Activated CD4-positive, alpha-beta memory T cell treated with anti-CD3 and anti-CD28 coated beads, Interleukin-2, amount 10 ng/mL, durations not matched to agents 7 days and 5 days (primary cell): ENCODE data around the gene PRKG1. TPM values are rescaled to one million over a fixed set of nuclear protein-coding genes. Genes with fewer than 3 reads are reported as not detected.

Experiments used
- CTCF ChIA-PET: fragments of 350-600 bp; sonication (Branson Sonifier 250); formaldehyde crosslinking; loops from one replicate; lab custom pipeline; 2021; ENCODE audit warnings: antibody characterized with exemption, inconsistent platforms; lab: Charles Lee
- POLR2A ChIA-PET: fragments of 350-600 bp; sonication (Branson Sonifier 250); formaldehyde crosslinking; loops from one replicate; lab custom pipeline; 2021; ENCODE audit warnings: antibody characterized with exemption; lab: Charles Lee
- DNase-seq: peaks from one replicate; pipeline ENCODE4 v3.0.0-alpha.2; 2020
- H3K27ac Mint-ChIP-seq: one replicate; pipeline ENCODE4 v1.8.0; 2021; ENCODE audit warnings: mild to moderate bottlenecking, mixed read lengths
- H3K27me3 Mint-ChIP-seq: one replicate; pipeline ENCODE4 v1.8.0; 2021; ENCODE audit warnings: mixed read lengths
- H3K36me3 Mint-ChIP-seq: one replicate; pipeline ENCODE4 v1.8.0; 2021; ENCODE audit warnings: low read depth, mixed read lengths
- H3K4me1 Mint-ChIP-seq: one replicate; pipeline ENCODE4 v1.8.0; 2021; ENCODE audit warnings: mixed read lengths
- H3K4me3 Mint-ChIP-seq: one replicate; pipeline ENCODE4 v1.8.0; 2021; ENCODE audit warnings: mild to moderate bottlenecking, mixed read lengths
- H3K9me3 Mint-ChIP-seq: one replicate; pipeline ENCODE4 v1.8.0; 2021; ENCODE audit warnings: mixed read lengths
- total RNA-seq, 2 experiments: library from RNA; stranded (reverse); gene quantifications; one replicate each; pipeline ENCODE4 v1.2.3, GENCODE V29; 2021

The PRKG1 gene
- total RNA-seq, 2 experiments from 2014 or later: not detected

GRCh38 chr10:51651063-51651462 is 576.8 kb downstream of the PRKG1 start:
- CTCF ChIA-PET: no interaction called here
- no peaks in the 10 kb centered on the region for H3K36me3 Mint-ChIP-seq

GRCh38 chr10:51653025-51653424 is 578.7 kb downstream of the PRKG1 start:
- no peak for DNase-seq
- no peaks in the 10 kb centered on the region for H3K9me3 Mint-ChIP-seq
- POLR2A ChIA-PET: no interaction called here
- no peak overlapping the region for H3K27ac Mint-ChIP-seq
- H3K4me1 Mint-ChIP-seq: no peaks in the 10 kb centered on the region
- peaks cover 3% of the 10 kb centered on the region for H3K27me3 Mint-ChIP-seq
- CTCF ChIA-PET: no interaction called here
- H3K4me3 Mint-ChIP-seq: no peak overlapping the region
- no peaks in the 10 kb centered on the region for H3K36me3 Mint-ChIP-seq

More at GRCh38 chr10:51651063-51651462, 576.8 kb downstream of the PRKG1 start:
- H3K9me3 Mint-ChIP-seq: no peaks in the 10 kb centered on the region
- no peak overlapping the region for H3K4me3 Mint-ChIP-seq
- DNase-seq: no peak
- H3K4me1 Mint-ChIP-seq: no peaks in the 10 kb centered on the region
- POLR2A ChIA-PET: no interaction called here
- no peak overlapping the region for H3K27ac Mint-ChIP-seq
- H3K27me3 Mint-ChIP-seq: no peaks in the 10 kb centered on the region

- H3K27ac Mint-ChIP-seq: no peak overlapping the region
- H3K4me3 Mint-ChIP-seq: no peak overlapping the region
- CTCF ChIA-PET: no interaction called here
- H3K9me3 Mint-ChIP-seq: no peaks in the 10 kb centered on the region
- no peaks in the 10 kb centered on the region for H3K4me1 Mint-ChIP-seq
- POLR2A ChIA-PET: no interaction called here
- peaks cover 3% of the 10 kb centered on the region for H3K27me3 Mint-ChIP-seq
- no peaks in the 10 kb centered on the region for H3K36me3 Mint-ChIP-seq
- no peak for DNase-seq
These were observed 580.6 kb downstream of the PRKG1 start for GRCh38 chr10:51654918-51655317.

GRCh38 chr10:51656503-51656902 is 582.2 kb downstream of the PRKG1 start:
- Mint-ChIP-seq H3K9me3 (no peaks in the 10 kb centered on the region), H3K27me3 (peaks cover 3% of the 10 kb centered on the region), H3K4me3 (no peak overlapping the region), H3K36me3 (no peaks in the 10 kb centered on the region), H3K27ac (no peak overlapping the region), H3K4me1 (no peaks in the 10 kb centered on the region)
- no peak for DNase-seq
- ChIA-PET POLR2A (no interaction called here), CTCF (no interaction called here)

- Mint-ChIP-seq H3K27ac (no peak overlapping the region), H3K9me3 (no peaks in the 10 kb centered on the region), H3K27me3 (peaks cover 3% of the 10 kb centered on the region), H3K4me1 (no peaks in the 10 kb centered on the region), H3K36me3 (no peaks in the 10 kb centered on the region), H3K4me3 (no peak overlapping the region)
- CTCF ChIA-PET: no interaction called here
- POLR2A ChIA-PET: no interaction called here
- DNase-seq: no peak
These were observed 583.7 kb downstream of the PRKG1 start for GRCh38 chr10:51658000-51658399.

GRCh38 chr10:51659344-51659743 is 585.1 kb downstream of the PRKG1 start:
- H3K27me3 Mint-ChIP-seq: peaks cover 3% of the 10 kb centered on the region
- ChIA-PET CTCF (no interaction called here), POLR2A (no interaction called here)
- H3K4me3 Mint-ChIP-seq: no peak overlapping the region
- H3K27ac Mint-ChIP-seq: no peak overlapping the region
- no peaks in the 10 kb centered on the region for H3K36me3 Mint-ChIP-seq
- DNase-seq: no peak
- H3K9me3 Mint-ChIP-seq: no peaks in the 10 kb centered on the region
- H3K4me1 Mint-ChIP-seq: no peaks in the 10 kb centered on the region

GRCh38 chr10:51663086-51663485 is 588.8 kb downstream of the PRKG1 start:
- no peaks in the 10 kb centered on the region for H3K9me3 Mint-ChIP-seq
- POLR2A ChIA-PET: no interaction called here
- no peaks in the 10 kb centered on the region for H3K27me3 Mint-ChIP-seq
- no peaks in the 10 kb centered on the region for H3K36me3 Mint-ChIP-seq
- no peak for DNase-seq
- CTCF ChIA-PET: no interaction called here
- H3K27ac Mint-ChIP-seq: no peak overlapping the region
- H3K4me3 Mint-ChIP-seq: no peak overlapping the region
- no peaks in the 10 kb centered on the region for H3K4me1 Mint-ChIP-seq

- ChIA-PET POLR2A (no interaction called here), CTCF (no interaction called here)
- no peaks in the 10 kb centered on the region for H3K9me3 Mint-ChIP-seq
These were observed 592.2 kb downstream of the PRKG1 start for GRCh38 chr10:51666456-51666855.

GRCh38 chr10:51667678-51668335 is 593.5 kb downstream of the PRKG1 start:
- Mint-ChIP-seq H3K27me3 (no peaks in the 10 kb centered on the region), H3K4me3 (no peak overlapping the region), H3K27ac (no peak overlapping the region), H3K9me3 (no peaks in the 10 kb centered on the region), H3K4me1 (no peaks in the 10 kb centered on the region), H3K36me3 (no peaks in the 10 kb centered on the region)
- ChIA-PET POLR2A (no interaction called here), CTCF (no interaction called here)
- DNase-seq: no peak

More at GRCh38 chr10:51666456-51666855, 592.2 kb downstream of the PRKG1 start:
- Mint-ChIP-seq H3K27ac (no peak overlapping the region), H3K4me1 (no peaks in the 10 kb centered on the region), H3K27me3 (no peaks in the 10 kb centered on the region), H3K4me3 (no peak overlapping the region), H3K36me3 (no peaks in the 10 kb centered on the region)
- DNase-seq: no peak

- H3K27ac Mint-ChIP-seq: no peak overlapping the region
- no peaks in the 10 kb centered on the region for H3K27me3 Mint-ChIP-seq
- ChIA-PET CTCF (no interaction called here), POLR2A (no interaction called here)
- DNase-seq: no peak
- H3K4me3 Mint-ChIP-seq: no peak overlapping the region
- no peaks in the 10 kb centered on the region for H3K9me3 Mint-ChIP-seq
- no peaks in the 10 kb centered on the region for H3K36me3 Mint-ChIP-seq
- H3K4me1 Mint-ChIP-seq: no peaks in the 10 kb centered on the region
These were observed 594.0 kb downstream of the PRKG1 start for GRCh38 chr10:51668336-51668689.

GRCh38 chr10:51669041-51669440 is 594.8 kb downstream of the PRKG1 start:
- CTCF ChIA-PET: no interaction called here
- H3K27me3 Mint-ChIP-seq: no peaks in the 10 kb centered on the region
- H3K4me1 Mint-ChIP-seq: no peaks in the 10 kb centered on the region
- DNase-seq: no peak
- no peak overlapping the region for H3K27ac Mint-ChIP-seq
- POLR2A ChIA-PET: no interaction called here
- H3K9me3 Mint-ChIP-seq: no peaks in the 10 kb centered on the region
- no peak overlapping the region for H3K4me3 Mint-ChIP-seq
- H3K36me3 Mint-ChIP-seq: no peaks in the 10 kb centered on the region

GRCh38 chr10:51672039-51672535 is 597.8 kb downstream of the PRKG1 start:
- Mint-ChIP-seq H3K4me1 (no peaks in the 10 kb centered on the region), H3K27me3 (peaks cover 4% of the 10 kb centered on the region), H3K36me3 (no peaks in the 10 kb centered on the region), H3K27ac (no peak overlapping the region), H3K9me3 (no peaks in the 10 kb centered on the region), H3K4me3 (no peak overlapping the region)
- DNase-seq: no peak
- CTCF ChIA-PET: no interaction called here
- POLR2A ChIA-PET: no interaction called here

GRCh38 chr10:51675088-51675487 is 600.8 kb downstream of the PRKG1 start:
- Mint-ChIP-seq H3K9me3 (no peaks in the 10 kb centered on the region), H3K4me1 (no peaks in the 10 kb centered on the region), H3K27ac (no peak overlapping the region), H3K36me3 (no peaks in the 10 kb centered on the region), H3K27me3 (peaks cover 15% of the 10 kb centered on the region), H3K4me3 (no peak overlapping the region)
- ChIA-PET CTCF (no interaction called here), POLR2A (no interaction called here)
- DNase-seq: no peak

GRCh38 chr10:51679841-51680240 is 605.6 kb downstream of the PRKG1 start:
- Mint-ChIP-seq H3K36me3 (no peaks in the 10 kb centered on the region), H3K9me3 (no peaks in the 10 kb centered on the region), H3K4me1 (no peaks in the 10 kb centered on the region), H3K27ac (no peak overlapping the region), H3K27me3 (peaks cover 27% of the 10 kb centered on the region), H3K4me3 (no peak overlapping the region)
- POLR2A ChIA-PET: no interaction called here
- no peak for DNase-seq
- CTCF ChIA-PET: no interaction called here
